Upper lobe of left lung (tissue), 4 donors: ENCODE results near the gene RIN1.

ENCODE experiments used
- EP300 ChIP-seq, 4 donors: sonication (generic); formaldehyde crosslinking; IDR thresholded peaks; one replicate each; pipeline ENCODE4 v1.5.1; 2017; ENCODE audit warnings: antibody characterized with exemption in 4 of 4, control low read depth in 2 of 4
- POLR2A ChIP-seq, 4 donors: fragments of 450-650 bp; IDR thresholded peaks; one replicate each; pipeline ENCODE4 v1.5.1; 2016 to 2017; ENCODE audit warnings: antibody characterized with exemption in 4 of 4, mild to moderate bottlenecking in 2 of 4
- POLR2AphosphoS5 ChIP-seq, 2 donors: sonication (generic); formaldehyde crosslinking; IDR thresholded peaks; one replicate each; pipeline ENCODE4 v1.5.1; 2017; ENCODE audit warnings: antibody characterized with exemption in 2 of 2
- TF ChIP-seq, protein P1 (sequence below), 6 experiments: fragments of 450-650 bp in 4 of 6; fragments of 200-600 bp in 2 of 6; sonication (generic) in 2 of 6; IDR thresholded peaks; one replicate each; pipeline ENCODE4 v1.5.1; 2016 to 2019; ENCODE audit warnings: antibody characterized with exemption in 6 of 6

- TF ChIP-seq, protein P1, sequence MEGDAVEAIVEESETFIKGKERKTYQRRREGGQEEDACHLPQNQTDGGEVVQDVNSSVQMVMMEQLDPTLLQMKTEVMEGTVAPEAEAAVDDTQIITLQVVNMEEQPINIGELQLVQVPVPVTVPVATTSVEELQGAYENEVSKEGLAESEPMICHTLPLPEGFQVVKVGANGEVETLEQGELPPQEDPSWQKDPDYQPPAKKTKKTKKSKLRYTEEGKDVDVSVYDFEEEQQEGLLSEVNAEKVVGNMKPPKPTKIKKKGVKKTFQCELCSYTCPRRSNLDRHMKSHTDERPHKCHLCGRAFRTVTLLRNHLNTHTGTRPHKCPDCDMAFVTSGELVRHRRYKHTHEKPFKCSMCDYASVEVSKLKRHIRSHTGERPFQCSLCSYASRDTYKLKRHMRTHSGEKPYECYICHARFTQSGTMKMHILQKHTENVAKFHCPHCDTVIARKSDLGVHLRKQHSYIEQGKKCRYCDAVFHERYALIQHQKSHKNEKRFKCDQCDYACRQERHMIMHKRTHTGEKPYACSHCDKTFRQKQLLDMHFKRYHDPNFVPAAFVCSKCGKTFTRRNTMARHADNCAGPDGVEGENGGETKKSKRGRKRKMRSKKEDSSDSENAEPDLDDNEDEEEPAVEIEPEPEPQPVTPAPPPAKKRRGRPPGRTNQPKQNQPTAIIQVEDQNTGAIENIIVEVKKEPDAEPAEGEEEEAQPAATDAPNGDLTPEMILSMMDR (IDR thresholded peaks at IDR 0.05) = no peak
- TF ChIP-seq POLR2A (IDR thresholded peaks at IDR 0.05) = peak in 1 of 4 donors; percentile 3
- no peak for TF ChIP-seq EP300 (IDR thresholded peaks at IDR 0.05)
- TF ChIP-seq POLR2AphosphoS5 (IDR thresholded peaks at IDR 0.05) = no peak
Observed at GRCh38 chr11:66362481-66363147, 26.4 kb upstream of the RIN1 start.
